Body of pancreas (tissue), 4 donors: ENCODE results near the gene WTAP. TPM values are rescaled to one million over a fixed set of nuclear protein-coding genes. Genes with fewer than 3 reads are reported as not detected.
A peak's percentile ranks its signal among the peaks of the same experiment; 100 is the strongest.

Source experiments
- ATAC-seq: fragments of 150-250 bp; one replicate; pipeline ENCODE4 v1.9.1; 2016
- DNase-seq, 4 donors: peaks; one replicate each; pipeline ENCODE4 v3.0.0-alpha.2; 2019
- H3K27ac ChIP-seq, 4 donors: fragments of 200-600 bp; sonication (generic); 1 replicate in 3 of 4; 2 replicates in 1 of 4; pipeline versions ENCODE4 v1.5.1 to v1.6.1; 2016 to 2019; ENCODE audit warnings: mild to moderate bottlenecking in 1 of 4, mixed read lengths in 1 of 4, moderate library complexity in 1 of 4
- H3K27me3 ChIP-seq, 2 donors: fragments of 200-600 bp; sonication (generic); one replicate each; pipeline ENCODE4 v1.6.0; 2016; ENCODE audit warnings: mild to moderate bottlenecking in 1 of 2
- H3K36me3 ChIP-seq, 2 donors: fragments of 200-600 bp; sonication (generic); replicated peaks in 1 of 2; 2 replicates each; pipeline ENCODE4 v1.5.1; 2016; ENCODE audit warnings: low read depth in 2 of 2; ENCODE audit not compliant: insufficient read depth in 1 of 2
- H3K4me1 ChIP-seq: fragments of 200-600 bp; sonication (generic); one replicate; pipeline ENCODE4 v1.6.0; 2016
- H3K4me3 ChIP-seq, 2 donors: fragments of 200-600 bp; sonication (generic); 1 replicate in 1 of 2; 2 replicates in 1 of 2; pipeline ENCODE4 v1.5.1; 2016 to 2019
- H3K9me3 ChIP-seq, 3 donors: fragments of 200-600 bp; sonication (generic); 1 replicate in 2 of 3; 2 replicates in 1 of 3; pipeline ENCODE4 v1.5.1; 2016
- POLR2A ChIP-seq, 3 donors: fragments of 450-650 bp; IDR thresholded peaks; one replicate each; pipeline ENCODE4 v1.6.1; 2016; ENCODE audit warnings: antibody characterized with exemption in 3 of 3, mild to moderate bottlenecking in 2 of 3
- WGBS, 2 donors: methylation state at CpG; one replicate each; pipeline ENCODE4 v1.1.5; 2017; 5-methylcytosine and 5-hydroxymethylcytosine counted together
- intact Hi-C: fragments of 100-400 bp; cut with DNase I; formaldehyde crosslinking; loops from one replicate; pipeline ENCODE4 v1.15.1; 2023
- total RNA-seq, 2 donors: library from RNA; depleted of rRNA; stranded (reverse); fragments of >200 nt; gene quantifications; one replicate each; pipeline ENCODE4 v1.1.0, GENCODE V29; 2016
- TF ChIP-seq, protein P1 (sequence below), 7 experiments: fragments of 450-650 bp in 4 of 7; fragments of 200-600 bp in 3 of 7; sonication (generic) in 3 of 7; IDR thresholded peaks; one replicate each; pipeline ENCODE4 v1.5.1; 2016 to 2019; ENCODE audit warnings: antibody characterized with exemption in 7 of 7

The WTAP gene
- total RNA-seq, 2 donors from 2014 or later: 56.8 to 58.7 TPM

DNA sequence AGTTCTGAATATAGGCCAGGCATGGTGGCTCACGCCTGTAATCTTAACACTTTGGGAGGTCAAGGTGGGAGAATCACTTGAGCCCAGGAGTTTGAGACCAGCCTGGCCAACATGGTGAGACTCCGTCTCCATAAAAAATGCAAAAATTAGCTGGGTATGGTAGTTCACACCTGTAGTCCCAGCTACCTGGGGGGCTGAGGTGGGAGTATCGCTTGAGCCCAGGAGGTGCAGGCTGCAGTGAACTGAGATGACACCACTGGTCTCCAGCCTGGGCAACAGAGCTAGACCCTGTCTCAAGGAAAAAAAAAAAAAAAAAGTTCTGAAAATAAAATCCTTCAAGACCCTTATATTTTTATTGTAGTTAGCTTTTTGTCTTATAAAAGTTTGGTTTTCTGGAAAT, 11.7 kb upstream of the WTAP start:
- H3K4me1 ChIP-seq: peaks cover 56% of the 10 kb centered on the region
- H3K27ac ChIP-seq: peak overlapping the region in 3 of 4 donors; percentile 63 to 85 (median 74)
- ATAC-seq (no peak), DNase-seq (no peak)
- intact Hi-C loops: no loop called here
- no peaks in the 10 kb centered on the region for H3K27me3 ChIP-seq
- no peak overlapping the region for H3K4me3 ChIP-seq
- no peaks in the 10 kb centered on the region for H3K9me3 ChIP-seq
- no peaks in the 10 kb centered on the region for H3K36me3 ChIP-seq
- 92 to 95% methylated on average over 3 of the region's 3 CpGs for WGBS, 2 donors
- TF ChIP-seq, protein P1, sequence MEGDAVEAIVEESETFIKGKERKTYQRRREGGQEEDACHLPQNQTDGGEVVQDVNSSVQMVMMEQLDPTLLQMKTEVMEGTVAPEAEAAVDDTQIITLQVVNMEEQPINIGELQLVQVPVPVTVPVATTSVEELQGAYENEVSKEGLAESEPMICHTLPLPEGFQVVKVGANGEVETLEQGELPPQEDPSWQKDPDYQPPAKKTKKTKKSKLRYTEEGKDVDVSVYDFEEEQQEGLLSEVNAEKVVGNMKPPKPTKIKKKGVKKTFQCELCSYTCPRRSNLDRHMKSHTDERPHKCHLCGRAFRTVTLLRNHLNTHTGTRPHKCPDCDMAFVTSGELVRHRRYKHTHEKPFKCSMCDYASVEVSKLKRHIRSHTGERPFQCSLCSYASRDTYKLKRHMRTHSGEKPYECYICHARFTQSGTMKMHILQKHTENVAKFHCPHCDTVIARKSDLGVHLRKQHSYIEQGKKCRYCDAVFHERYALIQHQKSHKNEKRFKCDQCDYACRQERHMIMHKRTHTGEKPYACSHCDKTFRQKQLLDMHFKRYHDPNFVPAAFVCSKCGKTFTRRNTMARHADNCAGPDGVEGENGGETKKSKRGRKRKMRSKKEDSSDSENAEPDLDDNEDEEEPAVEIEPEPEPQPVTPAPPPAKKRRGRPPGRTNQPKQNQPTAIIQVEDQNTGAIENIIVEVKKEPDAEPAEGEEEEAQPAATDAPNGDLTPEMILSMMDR (IDR thresholded peaks at IDR 0.05): no peak
- no peak for TF ChIP-seq POLR2A (IDR thresholded peaks at IDR 0.05)

DNA sequence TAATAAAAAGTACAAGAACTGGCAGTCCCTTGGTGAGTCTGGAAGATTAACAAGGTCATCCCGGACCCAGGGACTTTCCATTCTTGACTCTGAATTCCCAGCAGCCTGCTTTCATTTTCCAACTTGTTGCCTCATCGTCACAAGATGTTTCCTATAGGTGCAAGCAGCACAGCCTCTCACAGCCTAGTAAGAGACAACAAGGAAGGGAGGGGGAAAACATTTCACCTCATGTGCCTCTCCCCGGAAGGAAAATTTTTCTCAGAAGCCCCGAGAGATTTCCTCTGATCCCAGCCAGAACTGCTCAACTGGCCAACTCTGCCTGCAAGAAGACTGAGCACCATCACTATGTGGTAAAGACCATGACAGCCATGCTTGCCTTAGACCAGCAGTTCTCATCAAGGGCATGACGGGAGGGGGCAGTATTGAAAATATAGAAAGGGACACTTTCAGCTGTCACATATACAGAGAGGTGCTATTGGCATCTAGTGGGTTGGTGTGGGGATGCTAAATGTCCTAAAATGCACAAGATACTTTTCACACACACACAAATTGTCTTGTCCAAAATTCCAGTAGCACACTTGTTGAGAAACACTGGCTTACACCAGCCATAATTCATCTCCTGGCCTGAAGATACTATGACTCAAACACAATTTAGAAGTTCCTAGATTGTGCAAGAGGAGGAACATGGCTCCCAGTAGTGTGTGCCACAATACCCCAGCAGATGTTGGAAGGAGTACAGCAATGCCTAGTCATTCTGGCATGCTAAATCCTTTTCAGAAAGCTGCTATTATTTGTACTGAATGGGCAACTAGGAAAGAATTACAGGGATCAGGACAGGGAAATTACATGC, 10.8 kb upstream of the WTAP start:
- Histone ChIP-seq H3K9me3 (no peaks in the 10 kb centered on the region), H3K27ac (peak overlapping the region; percentile 59 to 85 (median 68)), H3K4me3 (no peak overlapping the region), H3K36me3 (no peaks in the 10 kb centered on the region), H3K27me3 (no peaks in the 10 kb centered on the region), H3K4me1 (peaks cover 61% of the 10 kb centered on the region)
- intact Hi-C loops: no loop called here
- peak; percentile 81 for ATAC-seq
- 46 to 54% methylated on average over 5 of the region's 5 CpGs for WGBS, 2 donors
- DNase-seq: peak; percentile 34 to 80 (median 56)
- TF ChIP-seq, protein P1 (IDR thresholded peaks at IDR 0.05): no peak
- peak in 2 of 3 donors; percentile 9 to 28 for TF ChIP-seq POLR2A (IDR thresholded peaks at IDR 0.05)

DNA sequence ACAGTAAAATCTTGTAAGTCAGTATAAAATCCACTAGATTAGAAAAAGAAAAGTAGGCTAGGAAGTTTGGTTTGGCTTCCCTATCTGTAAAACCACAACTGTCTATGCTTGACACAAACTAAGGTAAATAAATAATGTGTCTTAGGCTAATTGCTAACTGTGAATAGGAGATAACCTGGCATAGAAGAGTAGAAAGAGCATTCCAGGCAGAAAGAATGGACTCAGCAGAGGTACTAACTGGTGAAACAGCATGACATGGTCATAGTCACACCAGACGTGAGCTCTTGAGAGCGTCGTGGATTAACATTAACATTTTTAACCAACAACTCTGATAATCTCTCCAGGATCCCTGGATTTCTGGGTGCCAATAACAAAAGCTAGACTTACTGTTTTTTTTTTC, 8.7 kb upstream of the WTAP start:
- Histone ChIP-seq H3K9me3 (no peaks in the 10 kb centered on the region), H3K27ac (peak overlapping the region in 2 of 4 donors; percentile 24 to 45), H3K4me3 (no peak overlapping the region), H3K4me1 (peaks cover 66% of the 10 kb centered on the region), H3K27me3 (no peaks in the 10 kb centered on the region), H3K36me3 (no peaks in the 10 kb centered on the region)
- WGBS, 2 donors: 38 to 47% methylated on average over 3 of the region's 3 CpGs
- intact Hi-C loops: no loop called here
- TF ChIP-seq, protein P1 (IDR thresholded peaks at IDR 0.05): no peak
- TF ChIP-seq POLR2A (IDR thresholded peaks at IDR 0.05): no peak
- DNase-seq: no peak
- ATAC-seq: no peak

DNA sequence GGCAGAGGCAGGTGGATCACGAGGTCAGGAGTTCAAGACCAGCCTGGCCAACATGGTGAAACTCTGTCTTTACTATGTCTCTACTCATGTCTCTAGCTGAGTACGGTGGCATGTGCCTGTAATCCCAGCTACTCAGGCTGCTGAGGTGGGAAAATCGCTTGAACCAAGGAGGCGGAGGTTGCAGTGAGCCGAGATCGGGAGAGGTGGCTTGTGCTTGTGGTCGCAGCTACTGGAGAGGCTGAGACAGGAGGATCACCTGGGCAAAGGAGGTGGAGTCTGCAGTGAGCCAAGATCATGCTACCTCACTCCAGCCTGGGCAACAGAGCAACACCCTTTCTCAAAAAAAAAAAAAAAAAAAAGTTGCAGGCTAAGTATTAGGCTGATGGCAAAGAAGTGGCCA, 8.0 kb upstream of the WTAP start:
- H3K9me3 ChIP-seq: no peaks in the 10 kb centered on the region
- no peak overlapping the region for H3K4me3 ChIP-seq
- no peaks in the 10 kb centered on the region for H3K27me3 ChIP-seq
- DNase-seq: no peak
- TF ChIP-seq POLR2A (IDR thresholded peaks at IDR 0.05): no peak
- TF ChIP-seq, protein P1 (IDR thresholded peaks at IDR 0.05): no peak
- H3K27ac ChIP-seq: peak overlapping the region in 1 of 4 donors; percentile 24
- intact Hi-C loops: no loop called here
- no peaks in the 10 kb centered on the region for H3K36me3 ChIP-seq
- H3K4me1 ChIP-seq: peaks cover 66% of the 10 kb centered on the region
- ATAC-seq: no peak
- 96% methylated on average over 7 of the region's 7 CpGs for WGBS, 2 donors
